Karpas-422 (cell line): Measurements from ENCODE around the gene SLC17A2. TPM values are rescaled to one million over a fixed set of nuclear protein-coding genes. Genes with fewer than 3 reads are reported as not detected.
A peak's percentile ranks its signal among the peaks of the same experiment; 100 is the strongest.

Source experiments
- DNase-seq: peaks from one replicate; pipeline ENCODE4 v3.0.0-alpha.2; 2015
- H2AFZ ChIP-seq: fragments of 200-600 bp; sonication (generic); 2 replicates; pipeline ENCODE4 v1.6.1; 2014; ENCODE audit warnings: antibody characterized with exemption, low read length, mixed read lengths
- H3K27ac ChIP-seq: fragments of 200-600 bp; sonication (generic); 2 replicates; pipeline ENCODE4 v1.5.1; 2014; ENCODE audit warnings: mild to moderate bottlenecking, low read length, moderate library complexity
- H3K27me3 ChIP-seq: fragments of 200-600 bp; sonication (generic); 2 replicates; pipeline ENCODE4 v1.6.1; 2014; ENCODE audit warnings: low read length, mixed read lengths
- H3K36me3 ChIP-seq: fragments of 200-600 bp; sonication (generic); 2 replicates; pipeline ENCODE4 v1.6.1; 2014; ENCODE audit warnings: low read length, mixed read lengths; ENCODE audit not compliant: insufficient read depth
- H3K4me1 ChIP-seq: fragments of 200-600 bp; sonication (generic); 2 replicates; pipeline ENCODE4 v1.6.1; 2014; ENCODE audit warnings: mild to moderate bottlenecking, low read length, mixed read lengths
- H3K4me2 ChIP-seq: fragments of 200-600 bp; sonication (generic); 2 replicates; pipeline ENCODE4 v1.6.1; 2014; ENCODE audit warnings: low read length, low read depth, mild to moderate bottlenecking; ENCODE audit not compliant: poor library complexity, severe bottlenecking
- H3K4me3 ChIP-seq: fragments of 200-600 bp; sonication (generic); 2 replicates; pipeline ENCODE4 v1.5.1; 2014; ENCODE audit warnings: mild to moderate bottlenecking, antibody characterized with exemption, low read length, mixed read lengths
- H3K79me2 ChIP-seq: fragments of 200-600 bp; sonication (generic); 2 replicates; pipeline ENCODE4 v1.6.1; 2014; ENCODE audit warnings: mild to moderate bottlenecking, low read length, mixed read lengths
- H3K9ac ChIP-seq: fragments of 200-600 bp; sonication (generic); 2 replicates; pipeline ENCODE4 v1.6.0; 2014; ENCODE audit warnings: low read length
- H3K9me2 ChIP-seq: fragments of 200-600 bp; sonication (generic), shearing (Covaris generic); replicated peaks from 2 replicates; pipeline ENCODE4 v1.6.0; 2014; ENCODE audit warnings: mild to moderate bottlenecking, low read length, moderate library complexity; ENCODE audit not compliant: insufficient read depth
- H3K9me3 ChIP-seq: fragments of 300-700, 200-600 bp; sonication (generic); 2 replicates; pipeline ENCODE4 v1.6.1; 2014; ENCODE audit warnings: low read length, mixed read lengths
- H4K20me1 ChIP-seq: fragments of 200-600 bp; sonication (generic); 2 replicates; pipeline ENCODE4 v1.6.1; 2014; ENCODE audit warnings: mild to moderate bottlenecking, antibody characterized with exemption, low read length, low read depth; ENCODE audit not compliant: insufficient read depth
- total RNA-seq: library from RNA; depleted of rRNA; stranded (reverse); fragments of >200 nt; shearing (Covaris generic); gene quantifications from 2 replicates; pipeline ENCODE4 v1.2.3, GENCODE V29; 2014; ENCODE audit warnings: low replicate concordance; rRNA removed

The SLC17A2 gene, protein sequence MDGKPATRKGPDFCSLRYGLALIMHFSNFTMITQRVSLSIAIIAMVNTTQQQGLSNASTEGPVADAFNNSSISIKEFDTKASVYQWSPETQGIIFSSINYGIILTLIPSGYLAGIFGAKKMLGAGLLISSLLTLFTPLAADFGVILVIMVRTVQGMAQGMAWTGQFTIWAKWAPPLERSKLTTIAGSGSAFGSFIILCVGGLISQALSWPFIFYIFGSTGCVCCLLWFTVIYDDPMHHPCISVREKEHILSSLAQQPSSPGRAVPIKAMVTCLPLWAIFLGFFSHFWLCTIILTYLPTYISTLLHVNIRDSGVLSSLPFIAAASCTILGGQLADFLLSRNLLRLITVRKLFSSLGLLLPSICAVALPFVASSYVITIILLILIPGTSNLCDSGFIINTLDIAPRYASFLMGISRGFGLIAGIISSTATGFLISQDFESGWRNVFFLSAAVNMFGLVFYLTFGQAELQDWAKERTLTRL
- not detected in 2 replicates for total RNA-seq

DNA sequence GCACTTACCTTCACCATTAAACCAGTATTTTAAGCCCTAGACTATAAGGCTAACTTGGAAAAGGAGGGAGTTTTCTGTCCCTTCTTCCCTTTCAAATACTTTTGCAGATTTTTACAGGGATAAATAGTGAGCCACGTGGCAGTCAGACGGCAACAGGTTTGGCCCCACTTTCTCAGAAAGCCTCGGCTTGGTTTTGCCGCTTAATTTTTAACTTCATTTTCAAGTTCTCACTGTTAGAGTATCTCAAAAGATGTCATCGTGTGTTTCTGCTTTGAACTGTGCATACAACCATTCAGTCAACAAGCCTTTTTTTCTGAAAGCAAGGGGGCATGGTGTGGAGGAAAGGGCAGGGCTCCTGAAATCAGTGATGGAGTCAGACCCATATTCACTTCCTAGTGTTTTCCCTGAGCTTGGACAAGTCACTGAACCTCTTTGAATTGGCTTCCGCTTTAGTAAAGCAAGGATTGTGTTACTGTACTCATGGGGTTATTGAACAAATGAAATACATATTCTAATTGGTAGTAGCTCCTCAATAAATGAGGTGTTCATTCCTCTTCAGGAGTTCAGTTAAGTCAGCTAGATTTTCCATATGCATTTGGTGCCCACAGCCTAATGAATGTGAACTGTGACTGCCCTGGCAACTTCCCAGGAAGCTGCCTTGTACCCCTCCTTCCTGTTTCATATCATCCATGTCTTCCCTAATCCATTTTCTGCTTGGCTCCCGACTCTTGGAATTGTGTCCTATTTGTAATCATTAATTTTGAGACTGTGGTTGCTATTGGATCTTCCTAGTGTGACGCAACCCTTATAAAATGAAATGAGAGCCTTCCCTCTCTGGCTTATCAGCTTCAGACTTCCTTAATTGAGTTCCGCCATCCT lies at the start of gene SLC17A2:
SLC17A2 (minus strand) TSS at position 160 of the 879 bp plus-strand sequence. CDS start 4,895 bp downstream, outside the sequence.
- Histone ChIP-seq H3K27ac (no peak within 1 kb of the TSS), H3K79me2 (no peaks in the 10 kb centered on the region), H3K36me3 (no peaks in the 10 kb centered on the region), H4K20me1 (no peaks in the 10 kb centered on the region), H3K9me3 (no peaks in the 10 kb centered on the region), H3K9me2 (no peaks in the 10 kb centered on the region), H3K27me3 (no peaks in the 10 kb centered on the region), H3K4me2 (no peak within 1 kb of the TSS), H3K9ac (no peak within 1 kb of the TSS), H2AFZ (no peak within 1 kb of the TSS), H3K4me1 (no peaks in the 10 kb centered on the region), H3K4me3 (no peak within 1 kb of the TSS)
- no peak for DNase-seq

- Histone ChIP-seq H2AFZ (no peak overlapping the region), H3K4me1 (no peaks in the 10 kb centered on the region), H3K9ac (no peak overlapping the region), H3K9me3 (no peaks in the 10 kb centered on the region), H4K20me1 (0 out of 2 replicates have a peak, but pooled peaks cover 4% of the 10 kb centered on the region), H3K27me3 (no peaks in the 10 kb centered on the region), H3K79me2 (peaks cover 19% of the 10 kb centered on the region), H3K9me2 (no peaks in the 10 kb centered on the region), H3K4me2 (no peak overlapping the region), H3K36me3 (peaks cover 73% of the 10 kb centered on the region), H3K4me3 (no peak overlapping the region), H3K27ac (no peak overlapping the region)
- no peak for DNase-seq
Observed at GRCh38 chr6:25975923-25976560, 45.6 kb upstream of the SLC17A2 start.

GRCh38 chr6:25973923-25974555 lies 43.5 kb upstream of the SLC17A2 start:
- Histone ChIP-seq H2AFZ (no peak overlapping the region), H3K36me3 (peaks cover 69% of the 10 kb centered on the region), H3K9ac (no peak overlapping the region), H4K20me1 (0 out of 2 replicates have a peak, but pooled peaks cover 4% of the 10 kb centered on the region), H3K4me3 (no peak overlapping the region), H3K9me2 (no peaks in the 10 kb centered on the region), H3K27ac (no peak overlapping the region), H3K79me2 (peaks cover 17% of the 10 kb centered on the region), H3K4me1 (no peaks in the 10 kb centered on the region), H3K9me3 (no peaks in the 10 kb centered on the region), H3K27me3 (no peaks in the 10 kb centered on the region), H3K4me2 (no peak overlapping the region)
- DNase-seq = no peak

- Histone ChIP-seq H3K9ac (no peak overlapping the region), H3K27ac (no peak overlapping the region), H3K4me2 (no peak overlapping the region), H3K36me3 (peaks cover 76% of the 10 kb centered on the region), H3K79me2 (peaks cover 25% of the 10 kb centered on the region), H4K20me1 (0 out of 2 replicates have a peak, but pooled peaks cover 4% of the 10 kb centered on the region), H2AFZ (no peak overlapping the region), H3K27me3 (no peaks in the 10 kb centered on the region), H3K4me1 (peaks cover 6% of the 10 kb centered on the region), H3K4me3 (no peak overlapping the region), H3K9me3 (no peaks in the 10 kb centered on the region), H3K9me2 (no peaks in the 10 kb centered on the region)
- no peak for DNase-seq
Observed at GRCh38 chr6:25972902-25973301, 42.4 kb upstream of the SLC17A2 start.

GRCh38 chr6:25972128-25972527 lies 41.6 kb upstream of the SLC17A2 start:
- DNase-seq = no peak
- H3K27me3 ChIP-seq = no peaks in the 10 kb centered on the region
- no peak overlapping the region for H3K27ac ChIP-seq
- 0 out of 2 replicates have a peak, but pooled peaks cover 4% of the 10 kb centered on the region for H4K20me1 ChIP-seq
- H3K4me3 ChIP-seq = no peak overlapping the region
- H3K36me3 ChIP-seq = peaks cover 78% of the 10 kb centered on the region
- H3K4me1 ChIP-seq = peaks cover 14% of the 10 kb centered on the region
- H3K9me3 ChIP-seq = no peaks in the 10 kb centered on the region
- H3K4me2 ChIP-seq = no peak overlapping the region
- peaks cover 31% of the 10 kb centered on the region for H3K79me2 ChIP-seq
- no peak overlapping the region for H3K9ac ChIP-seq
- no peak overlapping the region for H2AFZ ChIP-seq
- H3K9me2 ChIP-seq = no peaks in the 10 kb centered on the region

DNA sequence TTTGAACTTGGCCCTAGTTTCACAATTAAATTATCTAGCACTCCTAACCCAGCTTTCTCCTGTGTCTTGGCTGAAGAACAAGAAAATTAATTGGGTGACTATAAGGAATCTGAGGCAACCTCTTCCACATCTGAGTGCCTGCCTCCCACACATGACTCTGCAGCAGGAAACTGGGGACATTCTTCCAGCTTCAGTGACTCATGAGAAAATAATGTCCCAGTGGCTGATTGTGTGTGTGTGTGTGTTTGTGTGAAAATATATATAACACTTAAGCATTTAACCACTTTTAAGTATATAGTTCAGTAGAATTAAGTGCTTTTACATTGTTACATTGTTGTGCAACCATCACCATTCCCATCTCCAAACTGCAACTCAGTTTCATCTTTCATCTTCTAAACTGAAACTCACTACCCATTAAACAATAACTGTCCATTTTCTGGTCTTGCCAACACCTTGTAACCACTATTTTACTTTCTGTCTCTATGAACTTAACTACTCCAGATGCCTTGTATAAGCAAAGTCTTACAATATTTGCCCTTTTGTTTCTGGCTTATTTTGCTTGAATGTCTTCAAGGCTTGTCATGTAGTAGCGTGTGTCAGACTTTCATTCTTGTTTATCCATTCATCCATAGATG lies 40.8 kb upstream of the SLC17A2 start:
- H3K79me2 ChIP-seq = peaks cover 32% of the 10 kb centered on the region

GRCh38 chr6:25968769-25969168 lies 38.3 kb upstream of the SLC17A2 start:
- Histone ChIP-seq H3K79me2 (peaks cover 50% of the 10 kb centered on the region), H4K20me1 (0 out of 2 replicates have a peak, but pooled peaks cover 5% of the 10 kb centered on the region), H2AFZ (no peak overlapping the region), H3K9me2 (no peaks in the 10 kb centered on the region), H3K27ac (no peak overlapping the region), H3K36me3 (peaks cover 72% of the 10 kb centered on the region), H3K27me3 (no peaks in the 10 kb centered on the region), H3K9ac (no peak overlapping the region), H3K4me3 (no peak overlapping the region), H3K4me2 (peak overlapping the region; percentile 8), H3K4me1 (peaks cover 47% of the 10 kb centered on the region), H3K9me3 (no peaks in the 10 kb centered on the region)
- DNase-seq = no peak

More for the DNA sequence above, 40.8 kb upstream of the SLC17A2 start:
- peaks cover 22% of the 10 kb centered on the region for H3K4me1 ChIP-seq
- no peak overlapping the region for H3K4me2 ChIP-seq
- no peaks in the 10 kb centered on the region for H3K9me3 ChIP-seq
- no peak for DNase-seq
- no peak overlapping the region for H3K9ac ChIP-seq
- H3K9me2 ChIP-seq = no peaks in the 10 kb centered on the region
- no peak overlapping the region for H3K27ac ChIP-seq
- H3K4me3 ChIP-seq = no peak overlapping the region
- no peak overlapping the region for H2AFZ ChIP-seq
- H4K20me1 ChIP-seq = 0 out of 2 replicates have a peak, but pooled peaks cover 6% of the 10 kb centered on the region
- peaks cover 78% of the 10 kb centered on the region for H3K36me3 ChIP-seq
- H3K27me3 ChIP-seq = no peaks in the 10 kb centered on the region
